Body of pancreas (tissue), 4 donors: ENCODE data around the gene HOXD3.

Experiments used
- CTCF ChIP-seq, 7 experiments: fragments of 450-650 bp in 4 of 7; fragments of 200-600 bp in 3 of 7; sonication (generic) in 3 of 7; IDR thresholded peaks; one replicate each; pipeline ENCODE4 v1.5.1; 2016 to 2019; ENCODE audit warnings: antibody characterized with exemption in 7 of 7
- POLR2A ChIP-seq, 3 donors: fragments of 450-650 bp; IDR thresholded peaks; one replicate each; pipeline ENCODE4 v1.6.1; 2016; ENCODE audit warnings: antibody characterized with exemption in 3 of 3, mild to moderate bottlenecking in 2 of 3

- TF ChIP-seq CTCF (IDR thresholded peaks at IDR 0.05): no peak
- TF ChIP-seq POLR2A (IDR thresholded peaks at IDR 0.05): no peak
Observed at GRCh38 chr2:176158855-176159662, 2.0 kb downstream of the HOXD3 start.
